Thoracic aorta (tissue), 2 donors: ENCODE data around the gene COQ8B. TPM values are rescaled to one million over a fixed set of nuclear protein-coding genes. Genes with fewer than 3 reads are reported as not detected.
A peak's percentile ranks its signal among the peaks of the same experiment; 100 is the strongest.
"Not testable (repeated sequence)": the region's sequence is repeated elsewhere in the genome, so short reads cannot be mapped to it uniquely, and the experiment has no call there.

Source experiments
- ATAC-seq: fragments of 150-250 bp; one replicate; pipeline ENCODE4 v1.8.0; 2017; ENCODE audit warnings: low read depth; ENCODE audit not compliant: insufficient number of reproducible peaks, low FRiP score
- DNase-seq: peaks from one replicate; pipeline ENCODE4 v3.0.0-alpha.2; 2020; ENCODE audit warnings: low spot score
- H3K27ac ChIP-seq, 2 donors: fragments of 200-600 bp; sonication (generic); 1 replicate in 1 of 2; 2 replicates in 1 of 2; pipeline ENCODE4 v1.5.1; 2016; ENCODE audit warnings: mild to moderate bottlenecking in 2 of 2, moderate library complexity in 2 of 2
- H3K27me3 ChIP-seq: fragments of 200-600 bp; sonication (generic); replicated peaks from 2 replicates; pipeline ENCODE4 v1.6.0; 2016; ENCODE audit warnings: mild to moderate bottlenecking; ENCODE audit not compliant: insufficient read depth
- H3K36me3 ChIP-seq: fragments of 200-600 bp; sonication (generic); one replicate; pipeline ENCODE4 v1.5.1; 2016
- H3K4me1 ChIP-seq, 2 donors: fragments of 200-600 bp; sonication (generic); 1 replicate in 1 of 2; 2 replicates in 1 of 2; pipeline versions ENCODE4 v1.5.1 to v1.6.0; 2016; ENCODE audit warnings: low read depth in 2 of 2, mild to moderate bottlenecking in 1 of 2; ENCODE audit not compliant: control insufficient read depth in 1 of 2
- H3K4me3 ChIP-seq: fragments of 200-600 bp; sonication (generic); 2 replicates; pipeline ENCODE4 v1.5.1; 2016; ENCODE audit warnings: mild to moderate bottlenecking
- H3K9me3 ChIP-seq: fragments of 200-600 bp; sonication (generic); 2 replicates; pipeline ENCODE4 v1.5.1; 2016
- total RNA-seq, 2 donors: library from RNA; depleted of rRNA; stranded (reverse); fragments of >200 nt; gene quantifications; one replicate each; pipeline versions ENCODE4 v1.1.0 to v1.2.3, GENCODE V29; 2016
- TF ChIP-seq, protein P1 (sequence below): fragments of 200-600 bp; sonication (generic); IDR thresholded peaks from one replicate; pipeline ENCODE4 v1.5.1; 2019; ENCODE audit warnings: antibody characterized with exemption

Gene COQ8B
- total RNA-seq, 2 donors from 2014 or later: 53.6 to 127 TPM

DNA sequence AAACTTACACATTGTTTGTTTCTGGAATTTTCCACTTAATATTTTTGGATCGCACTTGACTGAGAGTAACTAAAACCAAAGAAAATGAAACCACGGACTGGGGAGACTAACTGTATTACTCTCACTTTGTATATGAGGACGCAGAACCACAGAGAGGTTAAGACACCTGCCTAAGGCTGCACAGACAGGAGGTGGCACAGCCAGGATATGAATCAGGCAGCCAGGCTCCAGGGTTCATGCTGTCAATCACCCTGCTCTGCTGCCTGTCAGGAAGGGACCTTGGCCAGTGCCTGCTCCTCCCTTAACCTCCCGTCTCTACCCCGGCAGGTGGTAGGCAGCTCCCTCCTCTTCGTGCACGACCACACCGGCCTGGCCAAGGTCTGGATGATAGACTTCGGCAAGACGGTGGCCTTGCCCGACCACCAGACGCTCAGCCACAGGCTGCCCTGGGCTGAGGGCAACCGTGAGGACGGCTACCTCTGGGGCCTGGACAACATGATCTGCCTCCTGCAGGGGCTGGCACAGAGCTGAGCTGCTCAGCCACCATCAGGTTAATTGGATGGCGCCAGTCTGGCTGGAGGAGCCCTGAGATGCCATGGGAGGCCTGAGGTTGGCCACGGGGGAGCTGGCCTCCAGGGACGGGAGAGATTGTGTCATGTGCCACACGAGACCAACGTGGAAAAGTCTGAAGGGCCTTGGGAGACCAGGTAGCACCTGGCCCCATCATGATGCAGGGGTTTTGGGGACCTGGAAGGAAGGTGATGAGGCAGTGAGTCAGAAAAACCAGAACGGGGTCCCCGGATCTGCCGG lies 22.5 kb upstream of the COQ8B start:
- no peak overlapping the region for H3K4me3 ChIP-seq
- H3K36me3 ChIP-seq: peaks cover 46% of the 10 kb centered on the region
- no peaks in the 10 kb centered on the region for H3K9me3 ChIP-seq
- peaks cover 0 to 18% of the 10 kb centered on the region in 2 donors for H3K4me1 ChIP-seq
- DNase-seq: no peak
- no peaks in the 10 kb centered on the region for H3K27me3 ChIP-seq
- ATAC-seq: no peak
- TF ChIP-seq, protein P1, sequence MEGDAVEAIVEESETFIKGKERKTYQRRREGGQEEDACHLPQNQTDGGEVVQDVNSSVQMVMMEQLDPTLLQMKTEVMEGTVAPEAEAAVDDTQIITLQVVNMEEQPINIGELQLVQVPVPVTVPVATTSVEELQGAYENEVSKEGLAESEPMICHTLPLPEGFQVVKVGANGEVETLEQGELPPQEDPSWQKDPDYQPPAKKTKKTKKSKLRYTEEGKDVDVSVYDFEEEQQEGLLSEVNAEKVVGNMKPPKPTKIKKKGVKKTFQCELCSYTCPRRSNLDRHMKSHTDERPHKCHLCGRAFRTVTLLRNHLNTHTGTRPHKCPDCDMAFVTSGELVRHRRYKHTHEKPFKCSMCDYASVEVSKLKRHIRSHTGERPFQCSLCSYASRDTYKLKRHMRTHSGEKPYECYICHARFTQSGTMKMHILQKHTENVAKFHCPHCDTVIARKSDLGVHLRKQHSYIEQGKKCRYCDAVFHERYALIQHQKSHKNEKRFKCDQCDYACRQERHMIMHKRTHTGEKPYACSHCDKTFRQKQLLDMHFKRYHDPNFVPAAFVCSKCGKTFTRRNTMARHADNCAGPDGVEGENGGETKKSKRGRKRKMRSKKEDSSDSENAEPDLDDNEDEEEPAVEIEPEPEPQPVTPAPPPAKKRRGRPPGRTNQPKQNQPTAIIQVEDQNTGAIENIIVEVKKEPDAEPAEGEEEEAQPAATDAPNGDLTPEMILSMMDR: no peak
- H3K27ac ChIP-seq: peak overlapping the region in 1 of 2 donors; percentile 37

DNA sequence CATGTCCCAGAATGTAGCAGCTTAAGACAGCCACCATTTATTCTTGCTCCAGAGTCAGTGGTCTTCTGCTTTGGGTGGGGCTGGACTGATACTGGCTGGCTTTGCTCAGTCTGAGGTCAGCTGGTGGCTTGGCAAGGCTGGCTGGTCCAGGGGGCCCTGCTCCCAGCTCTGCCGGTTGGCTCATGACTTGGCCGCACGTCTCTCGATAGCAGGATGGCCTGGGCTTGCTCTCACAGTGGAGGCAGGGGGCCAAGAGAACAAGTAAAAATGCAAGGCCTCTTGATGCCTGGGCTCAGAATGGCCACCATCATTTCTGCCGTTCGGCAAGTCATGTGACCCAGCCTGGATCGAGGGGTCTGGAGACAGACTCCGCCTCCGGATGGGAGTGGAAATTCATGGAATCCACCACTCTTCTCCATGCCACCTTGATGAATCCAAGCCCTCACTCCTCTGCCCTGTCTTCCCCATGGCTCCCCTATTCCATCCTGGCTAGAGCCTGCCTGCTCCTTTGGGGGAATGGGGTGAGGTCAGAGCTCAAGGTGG lies 20.5 kb upstream of the COQ8B start:
- DNase-seq (no peak), ATAC-seq (no peak)
- Histone ChIP-seq H3K27ac (no peak overlapping the region), H3K9me3 (no peaks in the 10 kb centered on the region), H3K36me3 (peaks cover 62% of the 10 kb centered on the region), H3K4me3 (no peak overlapping the region), H3K27me3 (no peaks in the 10 kb centered on the region), H3K4me1 (peaks cover 0 to 18% of the 10 kb centered on the region in 2 donors)
- TF ChIP-seq, protein P1: no peak

DNA sequence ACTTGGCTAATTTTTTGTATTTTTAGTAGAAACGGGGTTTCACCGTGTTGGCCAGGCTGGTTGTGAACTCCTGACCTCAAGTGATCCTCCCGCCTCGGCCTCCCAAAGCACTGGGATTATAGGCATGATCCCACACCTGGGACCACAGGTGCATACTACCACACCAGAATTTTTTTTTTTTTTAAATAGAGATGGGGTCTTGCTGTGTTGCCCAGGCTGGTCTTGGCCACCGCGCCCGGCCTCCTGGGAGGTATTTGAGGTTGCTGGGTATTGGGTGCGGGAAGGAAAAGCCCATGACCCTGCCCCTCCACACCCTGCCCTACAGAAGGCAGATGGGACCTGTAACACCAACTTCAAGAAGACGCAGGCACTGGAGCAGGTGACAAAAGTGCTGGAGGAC lies 20.0 kb upstream of the COQ8B start:
- DNase-seq (no peak), ATAC-seq (no peak)
- Histone ChIP-seq H3K36me3 (peaks cover 63% of the 10 kb centered on the region), H3K4me3 (no peak overlapping the region), H3K9me3 (no peaks in the 10 kb centered on the region), H3K27me3 (no peaks in the 10 kb centered on the region), H3K4me1 (peaks cover 0 to 18% of the 10 kb centered on the region in 2 donors), H3K27ac (no peak overlapping the region)
- TF ChIP-seq, protein P1: no peak

DNA sequence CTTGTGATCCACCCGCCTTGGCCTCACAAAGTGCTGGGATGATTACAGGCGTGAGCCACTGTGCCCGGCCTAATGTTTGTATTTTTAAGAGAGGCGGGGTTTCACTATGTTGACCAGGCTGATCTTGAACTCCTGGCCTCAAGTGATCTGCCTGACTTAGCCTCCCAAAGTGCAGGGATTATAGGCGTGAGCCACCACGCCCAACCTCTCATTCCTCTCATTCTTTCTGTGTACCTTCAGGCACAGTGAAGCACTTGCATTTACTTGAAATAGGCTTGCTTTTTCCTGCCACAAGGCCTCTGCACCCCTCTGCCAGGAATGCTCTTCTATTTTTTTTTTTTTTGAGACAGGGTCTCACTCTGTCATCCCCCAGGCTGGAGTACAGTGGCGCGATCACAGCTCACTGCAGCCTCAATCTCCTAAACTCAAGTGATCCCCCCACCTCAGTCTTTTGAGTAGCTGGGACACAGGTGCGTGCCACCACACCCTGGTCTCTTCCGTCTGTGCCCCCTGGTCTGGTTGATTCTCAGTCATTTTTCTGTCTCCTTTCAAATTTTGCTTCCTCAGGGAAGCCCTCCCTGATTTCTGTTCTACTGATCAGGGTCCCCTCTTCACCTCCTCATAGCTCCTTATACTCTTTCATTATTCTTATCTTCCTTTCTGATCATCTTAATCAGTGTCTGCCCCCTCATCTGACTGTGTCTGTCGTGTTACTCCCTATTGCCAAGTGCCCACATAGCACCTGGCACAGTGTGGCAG lies 18.5 kb upstream of the COQ8B start:
- H3K27me3 ChIP-seq: no peaks in the 10 kb centered on the region
- TF ChIP-seq, protein P1: no peak
- peaks cover 76% of the 10 kb centered on the region for H3K36me3 ChIP-seq
- no peak overlapping the region for H3K4me3 ChIP-seq
- H3K4me1 ChIP-seq: peaks cover 0 to 6% of the 10 kb centered on the region in 2 donors
- ATAC-seq: no peak
- no peak for DNase-seq
- H3K27ac ChIP-seq: no peak overlapping the region
- H3K9me3 ChIP-seq: no peaks in the 10 kb centered on the region

DNA sequence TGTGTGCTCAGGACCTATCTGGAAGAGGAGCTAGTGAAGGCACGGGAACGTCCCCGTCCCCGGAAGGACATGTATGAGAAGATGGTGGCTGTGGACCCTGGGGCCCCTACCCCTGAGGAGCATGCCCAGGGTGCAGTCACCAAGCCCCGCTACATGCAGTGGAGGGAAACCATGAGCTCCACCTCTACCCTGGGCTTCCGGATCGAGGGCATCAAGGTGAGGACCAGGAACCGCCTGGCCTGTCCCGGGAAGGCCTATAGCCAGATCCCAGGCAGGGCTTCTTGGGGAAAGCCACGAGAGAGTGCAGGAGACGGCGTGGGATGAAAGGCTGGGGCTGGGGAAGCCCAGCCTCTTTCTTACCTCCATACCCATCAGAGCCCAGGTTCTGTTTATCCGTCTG lies 16.5 kb upstream of the COQ8B start:
- no peak overlapping the region for H3K4me3 ChIP-seq
- ATAC-seq (no peak), DNase-seq (no peak)
- no peaks in the 10 kb centered on the region for H3K27me3 ChIP-seq
- TF ChIP-seq, protein P1: no peak
- H3K9me3 ChIP-seq: no peaks in the 10 kb centered on the region
- no peaks in the 10 kb centered on the region for H3K4me1 ChIP-seq
- H3K36me3 ChIP-seq: peaks cover 82% of the 10 kb centered on the region
- H3K27ac ChIP-seq: no peak overlapping the region

DNA sequence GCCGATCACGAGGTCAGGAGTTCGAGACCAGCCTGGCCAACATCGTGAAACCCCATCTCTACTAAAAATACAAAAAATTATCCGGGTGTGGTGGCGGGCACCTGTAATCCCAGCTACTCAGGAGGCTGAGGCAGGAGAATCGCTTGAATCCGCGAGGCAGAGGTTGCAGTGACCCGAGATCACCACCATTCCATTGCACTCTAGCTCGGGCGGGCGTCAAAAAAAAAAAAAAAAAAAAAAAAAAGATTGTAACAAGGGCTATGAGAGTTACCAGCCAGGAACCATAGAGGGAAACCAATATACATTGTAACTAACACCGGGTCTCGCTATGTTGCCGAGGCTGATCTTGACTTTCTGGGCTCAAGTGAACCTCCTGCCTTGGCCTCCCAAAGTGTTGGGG lies 15.6 kb upstream of the COQ8B start:
- not testable (repeated sequence) for H3K9me3 ChIP-seq, H3K27ac ChIP-seq, ATAC-seq, DNase-seq, H3K27me3 ChIP-seq, H3K4me1 ChIP-seq, H3K4me3 ChIP-seq
- peaks cover 85% of the 10 kb centered on the region for H3K36me3 ChIP-seq

DNA sequence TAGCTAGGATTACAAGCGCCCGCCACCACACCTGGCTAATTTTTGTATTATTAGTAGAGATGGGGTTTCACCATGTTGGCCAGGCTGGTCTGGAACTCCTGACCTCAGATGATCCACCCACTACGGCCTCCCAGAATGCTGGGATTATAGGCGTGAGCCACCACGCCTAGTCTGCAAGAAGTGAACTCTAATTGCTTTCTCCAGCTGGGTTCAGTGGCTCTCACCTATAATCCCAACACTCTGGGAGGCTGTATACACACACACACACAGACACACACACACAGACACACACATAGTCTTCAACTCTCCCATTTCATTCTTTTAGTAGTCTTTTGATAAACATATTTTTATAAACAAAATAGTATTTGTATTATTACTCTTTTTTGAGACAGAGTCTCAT lies 13.4 kb upstream of the COQ8B start:
- H3K9me3 ChIP-seq, H3K4me1 ChIP-seq, ATAC-seq, H3K27ac ChIP-seq, H3K27me3 ChIP-seq, H3K4me3 ChIP-seq, DNase-seq: not testable (repeated sequence)
- H3K36me3 ChIP-seq: peaks cover 78% of the 10 kb centered on the region
